PFSK-1 (cell line): Measurements from ENCODE around the gene HOXA4.

ENCODE experiments used
- FOXP2 ChIP-seq: optimal IDR thresholded peaks from 2 replicates; pipeline ENCODE3; 2011; ENCODE audit warnings: borderline replicate concordance, control low read depth, inconsistent platforms; ENCODE audit not compliant: insufficient read depth; ENCODE audit errors: extremely low read length, extremely low read depth
- POLR2AphosphoS5 ChIP-seq: IDR thresholded peaks from 2 replicates; pipeline ENCODE4 v1.6.1; 2012; ENCODE audit warnings: low read depth, mild to moderate bottlenecking, control low read depth, low read length, moderate library complexity
- REST ChIP-seq, 2 experiments: IDR thresholded peaks; 2 replicates each; pipeline versions ENCODE4 v1.6.1 to v1.8.0; 2011 to 2012; ENCODE audit warnings: low read depth in 2 of 2, low read length in 2 of 2, control low read depth in 1 of 2, inconsistent platforms in 1 of 2, mild to moderate bottlenecking in 1 of 2, moderate library complexity in 1 of 2; ENCODE audit not compliant: insufficient read depth in 1 of 2
- SIN3A ChIP-seq: IDR thresholded peaks from 2 replicates; pipeline ENCODE4 v1.6.1; 2012; ENCODE audit warnings: mild to moderate bottlenecking, low read length, moderate library complexity, borderline replicate concordance; ENCODE audit not compliant: insufficient read depth
- TAF1 ChIP-seq: IDR thresholded peaks from 2 replicates; pipeline ENCODE4 v1.6.1; 2012; ENCODE audit warnings: low read length, control low read depth, borderline replicate concordance; ENCODE audit not compliant: insufficient read depth

Gene HOXA4

DNA sequence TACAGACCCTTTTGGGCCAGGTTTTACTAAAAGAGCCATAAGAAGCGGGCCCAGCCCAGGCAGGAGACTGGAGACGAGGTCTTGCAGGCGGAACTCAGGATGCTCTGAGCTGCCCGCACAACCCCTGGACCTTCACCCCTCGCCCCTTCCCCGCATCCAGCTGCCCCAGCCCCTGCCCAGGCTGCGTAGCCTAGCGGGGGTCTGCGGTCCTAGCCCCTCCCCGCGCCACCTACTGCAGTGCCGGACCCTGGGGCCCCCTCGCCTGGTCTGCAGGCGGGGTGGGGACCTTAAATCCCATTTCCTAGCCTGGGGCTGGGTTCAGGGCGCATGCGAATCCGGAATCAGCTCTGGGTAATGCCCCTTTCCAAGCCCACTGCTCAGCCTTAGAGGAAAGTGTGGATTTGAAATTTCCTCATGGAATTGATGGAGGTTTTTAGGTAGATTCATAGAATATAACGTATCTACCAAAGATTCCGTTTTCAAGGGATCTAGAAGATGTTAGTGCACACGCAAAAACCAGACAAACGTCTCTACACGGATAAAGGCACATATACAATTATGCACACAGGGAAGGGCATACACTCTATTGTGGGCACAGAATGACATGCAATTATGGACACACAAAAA is 22.4 kb upstream of the HOXA4 start:
- no peak for TF ChIP-seq REST (IDR thresholded peaks at IDR 0.05; ENCODE audit: insufficient read depth in 1 of 2, low read depth in 2 of 2, low read length in 2 of 2)
- TF ChIP-seq FOXP2: no peak
- TF ChIP-seq TAF1: no peak
- no peak for TF ChIP-seq SIN3A
- no peak for TF ChIP-seq POLR2AphosphoS5

- TF ChIP-seq FOXP2 (no peak), REST (IDR thresholded peaks at IDR 0.05; ENCODE audit: insufficient read depth in 1 of 2, low read depth in 2 of 2, low read length in 2 of 2) (no peak), SIN3A (no peak), POLR2AphosphoS5 (no peak), TAF1 (no peak)
These were observed 21.6 kb upstream of the HOXA4 start, which contains the start of gene HOXA3 for GRCh38 chr7:27151931-27152815. TSS of gene HOXA3 (minus strand) at chr7:27152583. CDS start at chr7:27110640, 41,943 bp downstream.

DNA sequence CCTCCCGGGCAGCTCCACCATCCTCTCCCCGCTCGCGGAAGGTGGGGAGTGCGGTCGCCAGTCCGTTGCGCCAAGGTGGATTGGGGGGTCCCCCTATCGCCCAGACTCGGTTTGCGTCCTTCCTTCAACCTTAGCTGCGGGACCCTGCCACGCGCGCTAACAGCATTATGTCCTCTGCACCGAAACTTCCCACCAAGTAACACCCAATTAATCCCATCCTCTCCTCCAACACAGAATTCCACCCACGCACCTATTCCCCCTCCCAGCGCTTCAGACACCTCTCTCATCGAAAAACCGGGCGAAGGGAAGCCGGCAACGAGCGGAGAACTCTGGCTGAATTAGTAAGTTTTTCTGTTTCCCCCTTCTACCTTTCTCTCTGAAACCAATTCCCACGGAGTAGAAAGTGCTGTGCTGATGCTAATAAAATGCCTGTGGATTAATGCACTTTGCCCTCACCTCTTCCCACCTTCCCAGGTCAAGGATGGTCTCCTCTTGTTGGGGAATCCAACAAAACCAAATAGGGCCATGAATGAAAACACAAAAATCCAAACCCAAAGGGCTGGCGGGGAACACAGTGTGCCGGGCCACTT is 20.9 kb upstream of the HOXA4 start:
- TF ChIP-seq REST (IDR thresholded peaks at IDR 0.05; ENCODE audit: insufficient read depth in 1 of 2, low read depth in 2 of 2, low read length in 2 of 2): no peak
- no peak for TF ChIP-seq FOXP2
- TF ChIP-seq TAF1: no peak
- TF ChIP-seq SIN3A: no peak
- no peak for TF ChIP-seq POLR2AphosphoS5

DNA sequence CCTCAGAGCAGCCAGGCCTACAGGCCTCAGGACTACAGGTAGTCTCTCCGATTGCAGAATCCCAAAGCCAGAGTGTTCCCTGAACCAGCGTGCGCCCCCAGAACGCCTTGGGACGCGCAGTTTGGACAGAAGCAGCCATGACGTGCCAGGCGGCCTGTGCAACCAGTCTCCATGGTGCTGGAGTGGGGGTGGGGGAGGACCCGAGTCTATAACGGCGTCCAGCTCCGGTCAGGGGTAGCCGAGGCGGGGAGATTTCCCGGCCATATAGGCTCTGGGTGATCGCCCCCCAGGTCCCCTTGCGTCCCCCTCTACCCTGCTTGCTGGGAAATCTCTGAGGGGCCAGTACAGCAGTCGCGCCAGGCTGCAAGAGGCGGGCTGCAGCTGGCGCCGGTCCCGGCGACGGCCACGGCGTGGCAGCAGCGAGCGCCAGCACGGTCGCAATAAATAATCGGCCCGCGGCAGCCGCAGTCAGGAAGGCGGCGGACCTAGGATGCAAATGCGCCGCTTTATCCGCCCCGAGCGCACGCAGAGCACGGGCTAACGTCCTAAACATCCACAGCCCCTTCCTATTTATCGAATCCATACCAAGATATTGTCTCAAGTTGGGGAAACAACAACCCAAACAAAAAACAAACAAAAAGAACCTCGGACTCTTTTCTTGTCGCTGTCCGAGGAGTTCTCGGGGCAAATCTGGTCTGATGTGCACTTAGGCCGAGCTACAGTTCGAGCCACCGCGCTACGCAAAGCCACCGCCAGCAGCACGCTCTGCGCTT is 20.2 kb upstream of the HOXA4 start:
- TF ChIP-seq POLR2AphosphoS5: no peak
- TF ChIP-seq TAF1: no peak
- no peak for TF ChIP-seq SIN3A
- 0 out of 4 replicates have a peak, but pooled peaks of 1 of the 2 experiments have one; percentile 28 for TF ChIP-seq REST (IDR thresholded peaks at IDR 0.05; ENCODE audit: insufficient read depth in 1 of 2, low read depth in 2 of 2, low read length in 2 of 2)
- TF ChIP-seq FOXP2: peak; percentile 60
